ENCODE measurements around the gene DYTN.

DYTN gene

GRCh38 chr2:206698811-206699210, 19.4 kb downstream of the DYTN start:
- ATAC-seq (no peak), DNase-seq (no peak)

GRCh38 chr2:206696910-206697309, 21.3 kb downstream of the DYTN start:
- ATAC-seq = no peak
- DNase-seq = no peak

GRCh38 chr2:206693399-206694137, 24.6 kb downstream of the DYTN start:
- peak; percentile 9 for DNase-seq

GRCh38 chr2:206692971-206693370, 25.2 kb downstream of the DYTN start:
- no peak for ATAC-seq

More at GRCh38 chr2:206693399-206694137, 24.6 kb downstream of the DYTN start:
- ATAC-seq = no peak

GRCh38 chr2:206688990-206689389, 29.2 kb downstream of the DYTN start:
- DNase-seq (no peak), ATAC-seq (no peak)

More at GRCh38 chr2:206692971-206693370, 25.2 kb downstream of the DYTN start:
- DNase-seq = no peak

- DNase-seq = no peak
- no peak for ATAC-seq
These were observed 29.7 kb downstream of the DYTN start for GRCh38 chr2:206688453-206688852.

- no peak for DNase-seq
- no peak for ATAC-seq
These were observed 34.6 kb downstream of the DYTN start for GRCh38 chr2:206683546-206683945.

- DNase-seq = no peak
- no peak for ATAC-seq
These were observed 47.5 kb downstream of the DYTN start for GRCh38 chr2:206670531-206671319.

GRCh38 chr2:206665251-206665650, 52.9 kb downstream of the DYTN start:
- DNase-seq (no peak), ATAC-seq (no peak)

- DNase-seq (no peak), ATAC-seq (no peak)
These were observed 61.1 kb downstream of the DYTN start for GRCh38 chr2:206657087-206657486.

- DNase-seq (no peak), ATAC-seq (no peak)
These were observed 70.2 kb downstream of the DYTN start for GRCh38 chr2:206647985-206648384.

GRCh38 chr2:206642075-206643025, 75.8 kb downstream of the DYTN start, which contains the start of gene FAM237A:
TSS of gene FAM237A (plus strand) at chr2:206642487. CDS start at chr2:206644237, 1,750 bp downstream.
- no peak for ATAC-seq
- DNase-seq = peak; percentile 6

GRCh38 chr2:206641226-206641625, 77.0 kb downstream of the DYTN start:
- DNase-seq (no peak), ATAC-seq (no peak)

GRCh38 chr2:206639636-206640035, 78.6 kb downstream of the DYTN start:
- ATAC-seq (no peak), DNase-seq (no peak)

GRCh38 chr2:206635015-206635414, 83.2 kb downstream of the DYTN start:
- ATAC-seq (no peak), DNase-seq (no peak)

- DNase-seq = no peak
- ATAC-seq = no peak
These were observed 86.9 kb downstream of the DYTN start for GRCh38 chr2:206631340-206631739.

- ATAC-seq = no peak
These were observed 90.6 kb downstream of the DYTN start for GRCh38 chr2:206627632-206628031.

GRCh38 chr2:206626108-206626507, 92.1 kb downstream of the DYTN start:
- ATAC-seq = no peak

More at GRCh38 chr2:206627632-206628031, 90.6 kb downstream of the DYTN start:
- no peak for DNase-seq

GRCh38 chr2:206619011-206619410, 99.2 kb downstream of the DYTN start:
- ATAC-seq (no peak), DNase-seq (no peak)

More at GRCh38 chr2:206626108-206626507, 92.1 kb downstream of the DYTN start:
- DNase-seq = no peak

- DNase-seq = no peak
- ATAC-seq = no peak
These were observed 102.0 kb downstream of the DYTN start for GRCh38 chr2:206616151-206616550.

GRCh38 chr2:206615417-206616089, 102.6 kb downstream of the DYTN start:
- no peak for DNase-seq
- no peak for ATAC-seq

Measured in stimulated activated naive CD8-positive, alpha-beta T cell treated with anti-CD3 and anti-CD28 coated beads, Interleukin-15, Interleukin-2, amounts not matched to agents 100 U/mL and 50 U/mL, for 24 hours (primary cell).